Spleen (tissue), 7 donors: ENCODE measurements around the gene ZNF780B.

ENCODE experiments used
- POLR2A ChIP-seq, 3 donors: fragments of 450-650 bp; IDR thresholded peaks; one replicate each; pipeline ENCODE4 v1.5.1; 2017; ENCODE audit warnings: antibody characterized with exemption in 3 of 3, mild to moderate bottlenecking in 1 of 3
- TF ChIP-seq, protein P1 (sequence below), 11 experiments: fragments of 200-600 bp in 7 of 11; fragments of 450-650 bp in 4 of 11; sonication (generic) in 4 of 11; IDR thresholded peaks in 8 of 11; conservative IDR thresholded peaks in 3 of 11; 1 replicate in 7 of 11; 2 replicates in 4 of 11; pipeline versions ENCODE4 v1.4.0 to v1.8.0; 2016 to 2021; ENCODE audit warnings: antibody characterized with exemption in 11 of 11, inconsistent platforms in 4 of 11, mild to moderate bottlenecking in 1 of 11
- donor health status: DM: no; HTN: no; CAD: no; lungs with moderate emphysema.
- donor health status: DM: no; HTN: no; CAD: no.
- donor health status: DM: no; HTN: no; CAD: no.

DNA sequence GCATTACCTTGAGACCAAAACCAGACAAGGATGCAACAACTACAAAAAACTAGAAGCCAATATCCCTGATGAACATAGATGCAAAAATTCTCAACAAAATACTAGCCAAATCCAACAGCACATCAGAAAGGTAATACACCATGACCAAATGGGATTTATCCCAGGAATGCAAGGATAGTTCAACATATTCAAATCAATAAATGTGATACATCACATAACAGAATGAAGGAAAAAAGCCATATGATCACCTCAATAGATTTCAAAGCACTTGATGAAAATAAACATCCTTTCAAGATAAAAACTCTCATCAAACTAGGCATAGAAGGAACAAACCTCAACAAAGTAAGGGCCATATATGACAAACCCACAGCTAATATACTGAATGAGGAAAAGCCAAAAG, 69.4 kb downstream of the ZNF780B start:
- TF ChIP-seq, protein P1, sequence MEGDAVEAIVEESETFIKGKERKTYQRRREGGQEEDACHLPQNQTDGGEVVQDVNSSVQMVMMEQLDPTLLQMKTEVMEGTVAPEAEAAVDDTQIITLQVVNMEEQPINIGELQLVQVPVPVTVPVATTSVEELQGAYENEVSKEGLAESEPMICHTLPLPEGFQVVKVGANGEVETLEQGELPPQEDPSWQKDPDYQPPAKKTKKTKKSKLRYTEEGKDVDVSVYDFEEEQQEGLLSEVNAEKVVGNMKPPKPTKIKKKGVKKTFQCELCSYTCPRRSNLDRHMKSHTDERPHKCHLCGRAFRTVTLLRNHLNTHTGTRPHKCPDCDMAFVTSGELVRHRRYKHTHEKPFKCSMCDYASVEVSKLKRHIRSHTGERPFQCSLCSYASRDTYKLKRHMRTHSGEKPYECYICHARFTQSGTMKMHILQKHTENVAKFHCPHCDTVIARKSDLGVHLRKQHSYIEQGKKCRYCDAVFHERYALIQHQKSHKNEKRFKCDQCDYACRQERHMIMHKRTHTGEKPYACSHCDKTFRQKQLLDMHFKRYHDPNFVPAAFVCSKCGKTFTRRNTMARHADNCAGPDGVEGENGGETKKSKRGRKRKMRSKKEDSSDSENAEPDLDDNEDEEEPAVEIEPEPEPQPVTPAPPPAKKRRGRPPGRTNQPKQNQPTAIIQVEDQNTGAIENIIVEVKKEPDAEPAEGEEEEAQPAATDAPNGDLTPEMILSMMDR (IDR thresholded peaks at IDR 0.05 in 8 of 11, conservative IDR thresholded peaks at IDR 0.05 in 3 of 11): no peak
- no peak for TF ChIP-seq POLR2A (IDR thresholded peaks at IDR 0.05)
